NB4 (cell line): ENCODE data around the gene CDH3.

Source experiments
- DNase-seq: peaks from one replicate; pipeline ENCODE4 v3.0.0; 2010; ENCODE audit warnings: low read depth
- H3K4me3 ChIP-seq: one replicate; pipeline ENCODE4 v1.5.1; 2011; ENCODE audit warnings: mild to moderate bottlenecking, low read depth, low read length, moderate library complexity
- MYC ChIP-seq: IDR thresholded peaks from 2 replicates; pipeline ENCODE4 v1.6.1; 2011; ENCODE audit warnings: low read depth, low read length
- POLR2A ChIP-seq: IDR thresholded peaks from 2 replicates; pipeline ENCODE4 v1.6.1; 2011; ENCODE audit warnings: mild to moderate bottlenecking; ENCODE audit not compliant: insufficient read length; ENCODE audit errors: extremely low read depth
- TF ChIP-seq, protein P1 (sequence below): IDR thresholded peaks from 2 replicates; pipeline ENCODE4 v1.6.1; 2011; ENCODE audit warnings: low read depth, low read length
- TF ChIP-seq, protein P2 (sequence below): IDR thresholded peaks from one replicate; pipeline ENCODE4 v1.5.1; 2012; ENCODE audit warnings: low read depth, low read length

The CDH3 gene

DNA sequence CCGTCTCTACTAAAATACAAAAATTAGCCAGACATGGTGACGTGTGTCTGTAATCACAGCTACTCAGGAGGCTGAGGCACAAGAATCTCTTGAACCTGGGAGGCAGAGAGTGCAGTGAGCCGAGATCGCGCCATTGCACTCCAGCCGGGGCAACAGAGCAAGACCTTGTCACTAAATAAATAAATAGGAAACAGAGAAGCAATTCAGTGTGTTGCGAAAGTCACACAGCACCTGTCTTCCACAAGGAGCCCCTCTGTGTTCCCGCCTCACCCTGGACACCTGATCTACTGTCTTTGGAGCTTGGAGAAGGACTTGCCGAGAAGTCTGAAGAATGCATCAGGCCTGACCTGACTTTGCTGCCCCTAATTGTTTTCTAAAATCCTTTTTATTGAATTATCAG is 88.5 kb downstream of the CDH3 start:
- no peak for DNase-seq
- TF ChIP-seq, protein P1, sequence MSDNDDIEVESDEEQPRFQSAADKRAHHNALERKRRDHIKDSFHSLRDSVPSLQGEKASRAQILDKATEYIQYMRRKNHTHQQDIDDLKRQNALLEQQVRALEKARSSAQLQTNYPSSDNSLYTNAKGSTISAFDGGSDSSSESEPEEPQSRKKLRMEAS, result no peak
- TF ChIP-seq POLR2A, result no peak
- no peak for TF ChIP-seq MYC
- TF ChIP-seq, protein P2, sequence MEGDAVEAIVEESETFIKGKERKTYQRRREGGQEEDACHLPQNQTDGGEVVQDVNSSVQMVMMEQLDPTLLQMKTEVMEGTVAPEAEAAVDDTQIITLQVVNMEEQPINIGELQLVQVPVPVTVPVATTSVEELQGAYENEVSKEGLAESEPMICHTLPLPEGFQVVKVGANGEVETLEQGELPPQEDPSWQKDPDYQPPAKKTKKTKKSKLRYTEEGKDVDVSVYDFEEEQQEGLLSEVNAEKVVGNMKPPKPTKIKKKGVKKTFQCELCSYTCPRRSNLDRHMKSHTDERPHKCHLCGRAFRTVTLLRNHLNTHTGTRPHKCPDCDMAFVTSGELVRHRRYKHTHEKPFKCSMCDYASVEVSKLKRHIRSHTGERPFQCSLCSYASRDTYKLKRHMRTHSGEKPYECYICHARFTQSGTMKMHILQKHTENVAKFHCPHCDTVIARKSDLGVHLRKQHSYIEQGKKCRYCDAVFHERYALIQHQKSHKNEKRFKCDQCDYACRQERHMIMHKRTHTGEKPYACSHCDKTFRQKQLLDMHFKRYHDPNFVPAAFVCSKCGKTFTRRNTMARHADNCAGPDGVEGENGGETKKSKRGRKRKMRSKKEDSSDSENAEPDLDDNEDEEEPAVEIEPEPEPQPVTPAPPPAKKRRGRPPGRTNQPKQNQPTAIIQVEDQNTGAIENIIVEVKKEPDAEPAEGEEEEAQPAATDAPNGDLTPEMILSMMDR, result no peak
- H3K4me3 ChIP-seq, result no peak overlapping the region

DNA sequence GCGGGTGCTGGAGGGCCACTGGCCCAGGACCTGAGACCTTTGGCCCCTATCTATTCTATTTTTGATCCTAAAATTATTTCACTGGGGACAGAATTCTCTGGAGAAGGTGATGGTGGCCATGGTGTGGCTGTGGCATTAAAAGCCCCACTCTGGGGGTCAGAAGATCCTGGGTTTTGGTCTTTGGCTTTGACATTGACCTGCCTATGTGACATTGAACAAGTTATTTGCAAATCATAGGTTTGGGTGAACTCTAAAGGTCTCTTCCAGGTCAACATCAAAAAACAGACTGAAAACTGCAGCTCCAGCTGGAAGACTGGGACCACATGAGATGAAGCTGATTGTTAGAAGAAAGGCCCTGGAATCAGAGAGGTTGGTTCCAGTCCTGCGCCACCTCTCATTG is 89.7 kb downstream of the CDH3 start:
- TF ChIP-seq, protein P1, result no peak
- TF ChIP-seq POLR2A (no peak), MYC (no peak)
- TF ChIP-seq, protein P2, result no peak
- no peak overlapping the region for H3K4me3 ChIP-seq
- DNase-seq, result no peak

DNA sequence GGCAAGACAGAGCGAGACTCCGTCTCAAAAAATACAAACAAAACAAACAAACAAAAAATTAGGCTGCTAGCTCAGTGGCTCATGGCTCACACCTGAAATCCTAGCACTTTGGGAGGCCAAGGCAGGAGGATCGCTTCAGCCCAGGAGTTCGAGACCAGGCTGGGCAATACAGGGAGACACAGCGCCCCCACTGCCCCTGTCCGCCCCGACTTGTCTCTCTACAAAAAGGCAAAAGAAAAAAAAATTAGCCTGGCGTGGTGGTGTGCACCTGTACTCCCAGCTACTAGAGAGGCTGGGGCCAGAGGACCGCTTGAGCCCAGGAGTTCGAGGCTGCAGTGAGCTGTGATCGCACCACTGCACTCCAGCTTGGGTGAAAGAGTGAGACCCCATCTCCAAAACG is 91.5 kb downstream of the CDH3 start:
- no peak overlapping the region for H3K4me3 ChIP-seq
- no peak for DNase-seq
- TF ChIP-seq, protein P2, result no peak
- TF ChIP-seq MYC, result no peak
- TF ChIP-seq POLR2A, result no peak

DNA sequence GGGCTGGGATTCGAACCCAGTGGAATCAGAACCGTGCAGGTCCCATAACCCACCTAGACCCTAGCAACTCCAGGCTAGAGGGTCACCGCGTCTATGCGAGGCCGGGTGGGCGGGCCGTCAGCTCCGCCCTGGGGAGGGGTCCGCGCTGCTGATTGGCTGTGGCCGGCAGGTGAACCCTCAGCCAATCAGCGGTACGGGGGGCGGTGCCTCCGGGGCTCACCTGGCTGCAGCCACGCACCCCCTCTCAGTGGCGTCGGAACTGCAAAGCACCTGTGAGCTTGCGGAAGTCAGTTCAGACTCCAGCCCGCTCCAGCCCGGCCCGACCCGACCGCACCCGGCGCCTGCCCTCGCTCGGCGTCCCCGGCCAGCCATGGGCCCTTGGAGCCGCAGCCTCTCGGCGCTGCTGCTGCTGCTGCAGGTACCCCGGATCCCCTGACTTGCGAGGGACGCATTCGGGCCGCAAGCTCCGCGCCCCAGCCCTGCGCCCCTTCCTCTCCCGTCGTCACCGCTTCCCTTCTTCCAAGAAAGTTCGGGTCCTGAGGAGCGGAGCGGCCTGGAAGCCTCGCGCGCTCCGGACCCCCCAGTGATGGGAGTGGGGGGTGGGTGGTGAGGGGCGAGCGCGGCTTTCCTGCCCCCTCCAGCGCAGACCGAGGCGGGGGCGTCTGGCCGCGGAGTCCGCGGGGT is 92.1 kb downstream of the CDH3 start, which contains the start of gene CDH1:
Gene CDH1, plus strand, starts transcription at position 247 of the 684 bp plus-strand sequence. Its CDS starts 124 bp downstream, at position 371.
- H3K4me3 ChIP-seq, result no peak within 1 kb of the TSS
- DNase-seq, result no peak
- TF ChIP-seq, protein P1, result no peak
- TF ChIP-seq, protein P2, result no peak

DNA sequence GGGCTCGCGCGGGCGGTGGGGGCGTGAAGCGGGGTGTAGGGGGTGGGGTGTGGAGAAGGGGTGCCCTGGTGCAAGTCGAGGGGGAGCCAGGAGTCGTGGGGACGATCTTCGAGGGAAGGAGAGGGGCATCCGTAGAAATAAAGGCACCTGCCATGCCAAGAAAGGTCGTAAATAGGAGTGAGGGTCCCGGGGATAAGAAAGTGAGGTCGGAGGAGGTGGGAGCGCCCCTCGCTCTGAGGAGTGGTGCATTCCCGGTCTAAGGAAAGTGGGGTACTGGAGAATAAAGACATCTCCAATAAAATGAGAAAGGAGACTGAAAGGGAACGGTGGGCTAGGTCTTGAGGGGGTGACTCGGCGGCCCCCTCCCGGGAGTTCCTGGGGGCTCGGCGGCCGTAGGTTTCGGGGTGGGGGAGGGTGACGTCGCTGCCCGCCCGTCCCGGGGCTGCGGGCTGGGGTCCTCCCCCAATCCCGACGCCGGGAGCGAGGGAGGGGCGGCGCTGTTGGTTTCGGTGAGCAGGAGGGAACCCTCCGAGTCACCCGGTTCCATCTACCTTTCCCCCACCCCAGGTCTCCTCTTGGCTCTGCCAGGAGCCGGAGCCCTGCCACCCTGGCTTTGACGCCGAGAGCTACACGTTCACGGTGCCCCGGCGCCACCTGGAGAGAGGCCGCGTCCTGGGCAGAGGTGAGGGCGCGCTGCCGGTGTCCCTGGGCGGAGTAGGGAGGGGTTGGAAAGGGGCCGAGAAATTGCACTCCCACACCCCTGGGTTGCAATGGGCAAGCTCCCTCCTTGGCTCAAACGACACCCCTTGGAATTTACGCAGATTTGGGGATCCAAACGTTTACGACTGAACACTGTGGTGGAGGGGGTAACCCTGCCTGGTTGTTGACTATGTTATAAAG is 92.9 kb downstream of the CDH3 start:
- no peak for DNase-seq
- H3K4me3 ChIP-seq, result no peak overlapping the region

More for the DNA sequence above, 92.9 kb downstream of the CDH3 start:
- TF ChIP-seq MYC (no peak), POLR2A (no peak)
- TF ChIP-seq, protein P1, result no peak
- TF ChIP-seq, protein P2, result no peak
